ENCODE measurements around the gene C1QTNF6.

The C1QTNF6 gene

DNA sequence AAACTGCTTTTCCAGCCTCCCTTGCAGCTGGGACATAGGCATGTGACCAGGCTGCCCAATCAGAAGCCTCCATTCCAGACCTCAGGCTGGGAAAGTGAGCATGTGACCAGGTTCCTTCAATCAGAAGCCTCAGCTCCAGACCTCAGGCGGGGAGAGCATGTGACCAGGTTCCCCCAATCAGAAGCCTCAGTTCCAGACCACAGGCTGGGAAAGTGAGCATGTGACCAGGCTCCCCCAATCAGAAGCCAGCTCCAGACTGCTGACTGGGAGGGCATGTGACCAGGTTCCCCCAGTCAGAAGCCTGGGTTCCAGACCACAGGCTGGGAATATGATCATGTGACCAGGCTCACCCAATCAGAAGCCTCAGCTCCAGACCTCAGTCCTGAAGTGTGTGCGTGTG lies 26.6 kb downstream of the C1QTNF6 start:
- H3K36me3 ChIP-seq (ENCODE audit: control insufficient read depth in 4 of 4, insufficient read depth in 4 of 4, low read length in 3 of 4), result no peaks in the 10 kb centered on the region
- 90% methylated on average over 2 of the region's 2 CpGs for WGBS (ENCODE audit: insufficient coverage)
- ChIA-PET CTCF (interaction anchor here (0.9 to 2.2 kb wide), 5 partner anchors 11 to 406 kb away, joined by 3 to 8 read pairs (median 5); no protein-coding TSS in a partner anchor), POLR2A (no interaction called here)
- H3K4me3 ChIP-seq (ENCODE audit: control insufficient read depth in 1 of 7, extremely low read depth in 1 of 7, insufficient read depth in 4 of 7, low read depth in 2 of 7, low read length in 6 of 7), result no peak overlapping the region
- peaks cover 0 to 6% (median 0%) of the 10 kb centered on the region in 5 experiments for H3K9me3 ChIP-seq (ENCODE audit: control extremely low read depth in 1 of 5, control insufficient read depth in 4 of 5, insufficient read depth in 2 of 5, low read depth in 1 of 5, low read length in 4 of 5)
- no peak overlapping the region for H3K27ac ChIP-seq (ENCODE audit: insufficient read depth in 1 of 2, low read depth in 1 of 2, low read length in 2 of 2, poor library complexity in 1 of 2, severe bottlenecking in 2 of 2)
- peaks cover 0 to 28% (median 4%) of the 10 kb centered on the region in 4 experiments for H3K4me1 ChIP-seq (ENCODE audit: control extremely low read depth in 1 of 4, control insufficient read depth in 4 of 4, insufficient read depth in 4 of 4, low read length in 3 of 4)
- no peaks in the 10 kb centered on the region for H3K27me3 ChIP-seq (replicated peaks in 2 of 5; ENCODE audit: control insufficient read depth in 4 of 5, insufficient read depth in 5 of 5, low read length in 4 of 5)
- peak in 2 of 3 donors; percentile 54 to 56 for DNase-seq

DNA sequence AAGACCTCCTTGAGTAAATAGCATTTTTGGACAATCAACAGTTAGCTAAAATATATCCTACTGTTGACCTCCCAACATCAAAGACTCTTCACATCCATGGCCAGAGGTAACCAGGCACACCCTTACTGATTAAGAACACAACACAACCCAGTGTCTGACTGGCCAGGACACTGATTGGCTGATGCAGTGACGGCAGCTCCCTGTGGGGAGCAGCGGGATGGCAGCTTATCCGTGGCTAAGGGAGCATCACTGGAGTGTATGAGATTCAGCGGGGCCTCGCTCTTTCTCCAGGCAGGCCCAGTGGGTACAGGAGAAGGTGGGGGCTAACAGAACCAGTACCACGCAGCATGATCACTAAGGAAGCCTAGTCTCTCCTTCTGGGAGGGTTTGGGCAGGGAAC lies 28.0 kb downstream of the C1QTNF6 start:
- Histone ChIP-seq H3K4me3 (ENCODE audit: control insufficient read depth in 1 of 7, extremely low read depth in 1 of 7, insufficient read depth in 4 of 7, low read depth in 2 of 7, low read length in 6 of 7) (no peak overlapping the region), H3K36me3 (ENCODE audit: control insufficient read depth in 4 of 4, insufficient read depth in 4 of 4, low read length in 3 of 4) (no peaks in the 10 kb centered on the region), H3K9me3 (ENCODE audit: control extremely low read depth in 1 of 5, control insufficient read depth in 4 of 5, insufficient read depth in 2 of 5, low read depth in 1 of 5, low read length in 4 of 5) (peaks cover 0 to 6% (median 0%) of the 10 kb centered on the region in 5 experiments), H3K4me1 (ENCODE audit: control extremely low read depth in 1 of 4, control insufficient read depth in 4 of 4, insufficient read depth in 4 of 4, low read length in 3 of 4) (peaks cover 0 to 28% (median 4%) of the 10 kb centered on the region in 4 experiments), H3K27ac (ENCODE audit: insufficient read depth in 1 of 2, low read depth in 1 of 2, low read length in 2 of 2, poor library complexity in 1 of 2, severe bottlenecking in 2 of 2) (no peak overlapping the region), H3K27me3 (replicated peaks in 2 of 5; ENCODE audit: control insufficient read depth in 4 of 5, insufficient read depth in 5 of 5, low read length in 4 of 5) (no peaks in the 10 kb centered on the region)
- 100% methylated on average over 6 of the region's 6 CpGs for WGBS (ENCODE audit: insufficient coverage)
- POLR2A ChIA-PET, result no interaction called here
- CTCF ChIA-PET, result interaction anchor here (0.9 to 2.2 kb wide), 5 partner anchors 11 to 68 kb away, joined by 3 to 6 read pairs (median 4); partner anchors contain the start of gene IL2RB
- no peak for DNase-seq

DNA sequence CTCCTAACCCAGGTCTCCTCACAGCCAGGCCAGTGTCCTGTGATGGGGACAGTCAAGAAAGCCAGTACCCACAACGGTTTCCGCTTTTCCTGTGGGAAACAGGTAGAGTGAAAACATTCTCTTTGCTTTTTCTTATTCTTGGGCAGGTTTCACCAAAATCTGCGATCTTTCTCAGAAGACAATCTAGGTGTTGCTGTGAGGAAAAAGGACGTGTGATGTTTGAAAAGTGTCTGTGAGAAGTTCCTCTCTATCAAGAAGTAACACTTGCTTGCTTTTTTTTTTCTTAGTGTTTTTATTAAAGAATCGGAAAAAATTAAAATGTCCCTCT lies 29.1 kb downstream of the C1QTNF6 start:
- Histone ChIP-seq H3K4me3 (ENCODE audit: control insufficient read depth in 1 of 7, extremely low read depth in 1 of 7, insufficient read depth in 4 of 7, low read depth in 2 of 7, low read length in 6 of 7) (no peak overlapping the region), H3K36me3 (ENCODE audit: control insufficient read depth in 4 of 4, insufficient read depth in 4 of 4, low read length in 3 of 4) (no peaks in the 10 kb centered on the region), H3K27ac (ENCODE audit: insufficient read depth in 1 of 2, low read depth in 1 of 2, low read length in 2 of 2, poor library complexity in 1 of 2, severe bottlenecking in 2 of 2) (no peak overlapping the region), H3K9me3 (ENCODE audit: control extremely low read depth in 1 of 5, control insufficient read depth in 4 of 5, insufficient read depth in 2 of 5, low read depth in 1 of 5, low read length in 4 of 5) (peaks cover 0 to 6% (median 0%) of the 10 kb centered on the region in 5 experiments), H3K27me3 (replicated peaks in 2 of 5; ENCODE audit: control insufficient read depth in 4 of 5, insufficient read depth in 5 of 5, low read length in 4 of 5) (no peaks in the 10 kb centered on the region), H3K4me1 (ENCODE audit: control extremely low read depth in 1 of 4, control insufficient read depth in 4 of 4, insufficient read depth in 4 of 4, low read length in 3 of 4) (peaks cover 0 to 19% (median 3%) of the 10 kb centered on the region in 4 experiments)
- no peak for DNase-seq
- ChIA-PET POLR2A (no interaction called here), CTCF (no interaction called here)
- 91% methylated on average over 4 of the region's 5 CpGs for WGBS (ENCODE audit: insufficient coverage)

DNA sequence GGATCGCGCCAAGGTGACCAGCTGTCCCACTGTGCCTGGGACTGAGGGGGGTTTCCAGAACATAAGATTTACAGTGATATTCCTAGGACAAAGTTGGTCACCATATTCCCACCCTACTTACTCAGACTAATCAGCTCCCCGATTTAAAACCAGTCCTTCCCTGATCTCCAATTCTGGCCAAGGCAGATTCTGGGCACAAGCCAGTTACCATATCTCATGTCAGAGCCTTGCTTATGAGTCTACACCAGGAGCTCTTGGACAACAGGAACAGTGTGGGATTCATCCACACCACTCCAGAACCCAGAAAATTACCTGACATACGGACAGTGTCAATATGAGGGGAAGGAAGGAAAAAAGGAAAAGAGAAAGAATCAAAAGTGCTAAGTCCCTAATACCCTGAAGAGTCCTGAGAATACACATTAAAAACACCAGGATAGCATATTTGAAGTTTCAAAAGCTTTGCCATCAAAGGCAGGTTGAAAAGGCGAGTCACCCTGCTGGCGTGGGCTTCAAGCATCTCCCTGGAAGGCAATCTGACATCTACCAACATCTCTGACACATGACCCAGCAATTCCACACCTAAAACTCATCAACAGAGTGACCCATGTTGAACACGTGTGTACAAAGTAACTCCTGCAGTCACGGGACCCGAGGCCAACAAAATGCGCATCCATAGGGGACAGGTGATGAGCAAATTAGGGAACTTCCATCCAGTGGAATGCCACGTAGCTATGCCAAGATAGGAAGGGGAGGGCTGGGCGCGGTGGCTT lies 30.3 kb downstream of the C1QTNF6 start:
- H3K27ac ChIP-seq (ENCODE audit: insufficient read depth in 1 of 2, low read depth in 1 of 2, low read length in 2 of 2, poor library complexity in 1 of 2, severe bottlenecking in 2 of 2), result no peak overlapping the region
- ChIA-PET POLR2A (no interaction called here), CTCF (interaction anchor here (0.8 to 1.8 kb wide), 6 partner anchors 8 to 42 kb away, joined by 3 to 6 read pairs (median 5); no protein-coding TSS in a partner anchor)
- H3K4me1 ChIP-seq (ENCODE audit: control extremely low read depth in 1 of 4, control insufficient read depth in 4 of 4, insufficient read depth in 4 of 4, low read length in 3 of 4), result peaks cover 0 to 11% (median 3%) of the 10 kb centered on the region in 4 experiments
- peaks cover 0 to 6% (median 0%) of the 10 kb centered on the region in 5 experiments for H3K9me3 ChIP-seq (ENCODE audit: control extremely low read depth in 1 of 5, control insufficient read depth in 4 of 5, insufficient read depth in 2 of 5, low read depth in 1 of 5, low read length in 4 of 5)
- WGBS (ENCODE audit: insufficient coverage), result 95% methylated on average over 8 of the region's 13 CpGs
- no peaks in the 10 kb centered on the region for H3K36me3 ChIP-seq (ENCODE audit: control insufficient read depth in 4 of 4, insufficient read depth in 4 of 4, low read length in 3 of 4)
- no peak for DNase-seq
- no peak overlapping the region for H3K4me3 ChIP-seq (ENCODE audit: control insufficient read depth in 1 of 7, extremely low read depth in 1 of 7, insufficient read depth in 4 of 7, low read depth in 2 of 7, low read length in 6 of 7)
- H3K27me3 ChIP-seq (replicated peaks in 2 of 5; ENCODE audit: control insufficient read depth in 4 of 5, insufficient read depth in 5 of 5, low read length in 4 of 5), result no peaks in the 10 kb centered on the region

DNA sequence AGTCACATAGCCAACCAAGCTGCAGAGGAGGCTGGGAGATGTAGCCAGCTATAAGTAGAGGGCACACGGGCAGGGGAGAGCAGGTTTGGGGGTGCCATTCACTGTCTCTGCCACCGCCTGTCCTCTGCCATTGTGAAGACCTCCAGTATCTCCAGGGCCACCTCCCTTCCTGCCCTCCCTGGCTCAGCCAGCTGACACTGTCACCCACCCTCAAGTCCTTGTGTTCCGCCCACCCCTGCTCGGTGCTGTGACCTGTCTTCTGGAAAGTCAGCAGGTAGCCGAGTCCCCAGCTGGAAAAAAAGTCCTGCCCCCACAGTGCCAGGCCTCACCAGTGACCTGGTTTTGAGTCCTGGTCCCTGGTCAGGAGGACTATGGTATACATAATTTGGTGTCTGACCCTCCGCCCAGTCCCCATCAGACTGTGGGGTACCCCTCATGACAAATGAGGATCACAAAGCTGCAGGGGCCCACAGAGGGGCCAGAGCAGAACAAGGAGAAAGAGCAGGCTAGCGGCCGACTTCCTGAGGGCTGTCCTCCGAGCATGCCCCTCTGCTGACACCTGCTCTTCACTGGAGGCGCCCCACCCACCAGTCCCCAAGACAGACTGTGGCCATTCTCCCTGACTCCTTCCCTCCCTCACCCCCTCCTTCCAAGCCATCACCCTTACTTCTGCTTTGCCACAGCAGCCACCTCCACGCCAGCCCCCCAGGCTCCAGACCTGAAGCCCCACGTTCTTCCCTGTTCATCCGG lies 31.2 kb downstream of the C1QTNF6 start:
- ChIA-PET POLR2A (interaction anchor here (0.5 to 0.6 kb wide), 2 partner anchors 31 to 957 kb away, joined by 3 read pairs; no protein-coding TSS in a partner anchor), CTCF (interaction anchor here (0.8 to 1.8 kb wide), 7 partner anchors 9 to 43 kb away, joined by 3 to 7 read pairs (median 5); no protein-coding TSS in a partner anchor)
- peak in 2 of 3 donors; percentile 25 to 33 for DNase-seq
- no peaks in the 10 kb centered on the region for H3K27me3 ChIP-seq (replicated peaks in 2 of 5; ENCODE audit: control insufficient read depth in 4 of 5, insufficient read depth in 5 of 5, low read length in 4 of 5)
- no peak overlapping the region for H3K4me3 ChIP-seq (ENCODE audit: control insufficient read depth in 1 of 7, extremely low read depth in 1 of 7, insufficient read depth in 4 of 7, low read depth in 2 of 7, low read length in 6 of 7)
- H3K9me3 ChIP-seq (ENCODE audit: control extremely low read depth in 1 of 5, control insufficient read depth in 4 of 5, insufficient read depth in 2 of 5, low read depth in 1 of 5, low read length in 4 of 5), result peaks cover 0 to 6% (median 0%) of the 10 kb centered on the region in 5 experiments
- H3K36me3 ChIP-seq (ENCODE audit: control insufficient read depth in 4 of 4, insufficient read depth in 4 of 4, low read length in 3 of 4), result no peaks in the 10 kb centered on the region
- no peak overlapping the region for H3K27ac ChIP-seq (ENCODE audit: insufficient read depth in 1 of 2, low read depth in 1 of 2, low read length in 2 of 2, poor library complexity in 1 of 2, severe bottlenecking in 2 of 2)
- WGBS (ENCODE audit: insufficient coverage), result 70% methylated on average over 11 of the region's 13 CpGs
- peaks cover 0 to 6% (median 0%) of the 10 kb centered on the region in 4 experiments for H3K4me1 ChIP-seq (ENCODE audit: control extremely low read depth in 1 of 4, control insufficient read depth in 4 of 4, insufficient read depth in 4 of 4, low read length in 3 of 4)

DNA sequence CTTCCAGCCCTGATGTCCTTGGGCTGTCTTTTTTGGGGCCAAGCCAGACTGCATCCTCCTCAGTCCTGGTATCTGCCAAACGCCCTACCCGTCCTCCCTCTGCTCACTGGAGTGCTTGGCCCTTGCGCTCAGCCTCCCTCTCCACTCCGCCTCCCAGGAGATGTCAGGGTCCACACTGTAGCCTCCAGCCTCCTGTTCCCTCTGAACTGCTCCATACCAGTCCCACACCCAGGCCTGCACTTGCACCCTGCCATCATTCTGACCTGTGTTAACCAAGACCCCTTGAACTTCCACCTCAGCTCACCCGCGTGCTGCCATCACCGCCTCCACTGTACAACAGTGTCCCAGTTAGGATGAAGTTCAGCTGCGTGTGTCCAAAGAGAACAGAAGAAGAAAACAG lies 32.1 kb downstream of the C1QTNF6 start:
- no peak for DNase-seq
- POLR2A ChIA-PET, result no interaction called here

More for the DNA sequence above, 32.1 kb downstream of the C1QTNF6 start:
- WGBS (ENCODE audit: insufficient coverage), result 96% methylated on average over 5 of the region's 8 CpGs
- Histone ChIP-seq H3K27ac (ENCODE audit: insufficient read depth in 1 of 2, low read depth in 1 of 2, low read length in 2 of 2, poor library complexity in 1 of 2, severe bottlenecking in 2 of 2) (no peak overlapping the region), H3K27me3 (replicated peaks in 2 of 5; ENCODE audit: control insufficient read depth in 4 of 5, insufficient read depth in 5 of 5, low read length in 4 of 5) (no peaks in the 10 kb centered on the region), H3K36me3 (ENCODE audit: control insufficient read depth in 4 of 4, insufficient read depth in 4 of 4, low read length in 3 of 4) (no peaks in the 10 kb centered on the region), H3K4me3 (ENCODE audit: control insufficient read depth in 1 of 7, extremely low read depth in 1 of 7, insufficient read depth in 4 of 7, low read depth in 2 of 7, low read length in 6 of 7) (no peak overlapping the region), H3K4me1 (ENCODE audit: control extremely low read depth in 1 of 4, control insufficient read depth in 4 of 4, insufficient read depth in 4 of 4, low read length in 3 of 4) (peaks cover 0 to 6% (median 0%) of the 10 kb centered on the region in 4 experiments), H3K9me3 (ENCODE audit: control extremely low read depth in 1 of 5, control insufficient read depth in 4 of 5, insufficient read depth in 2 of 5, low read depth in 1 of 5, low read length in 4 of 5) (peaks cover 0 to 2% (median 0%) of the 10 kb centered on the region in 5 experiments)
- CTCF ChIA-PET, result interaction anchor here (1.3 to 1.8 kb wide), 4 partner anchors 10 to 44 kb away, joined by 5 to 7 read pairs (median 6); no protein-coding TSS in a partner anchor

All from common myeloid progenitor, CD34-positive (primary cell).